Measurements from ENCODE around the gene LNPEP.
A peak's percentile ranks its signal among the peaks of the same experiment; 100 is the strongest.

Gene LNPEP

GRCh38 chr5:96963267-96963666 is 27.4 kb downstream of the LNPEP start:
- no peak for DNase-seq

- no peak for DNase-seq
Observed at GRCh38 chr5:96966801-96967200, 30.9 kb downstream of the LNPEP start.

- no peak for DNase-seq
Observed at GRCh38 chr5:96967400-96967799, 31.5 kb downstream of the LNPEP start.

GRCh38 chr5:96968074-96968473 is 32.2 kb downstream of the LNPEP start:
- no peak for DNase-seq

- DNase-seq: no peak
Observed at GRCh38 chr5:96968614-96969013, 32.7 kb downstream of the LNPEP start.

- no peak for DNase-seq
Observed at GRCh38 chr5:96969366-96969765, 33.5 kb downstream of the LNPEP start.

GRCh38 chr5:96972599-96973334 is 36.9 kb downstream of the LNPEP start:
- DNase-seq: no peak

- DNase-seq: no peak
Observed at GRCh38 chr5:96973532-96974401, 37.9 kb downstream of the LNPEP start.

- DNase-seq: no peak
Observed at GRCh38 chr5:96975656-96976055, 39.8 kb downstream of the LNPEP start.

GRCh38 chr5:96977228-96977627 is 41.3 kb downstream of the LNPEP start:
- no peak for DNase-seq

- DNase-seq: no peak
Observed at GRCh38 chr5:96978812-96979449, 43.1 kb downstream of the LNPEP start.

GRCh38 chr5:96984506-96985192 is 48.8 kb downstream of the LNPEP start:
- no peak for DNase-seq

- no peak for DNase-seq
Observed at GRCh38 chr5:96986450-96986849, 50.6 kb downstream of the LNPEP start.

GRCh38 chr5:96990102-96990501 is 54.2 kb downstream of the LNPEP start:
- DNase-seq: no peak

GRCh38 chr5:96991708-96992107 is 55.8 kb downstream of the LNPEP start:
- DNase-seq: no peak

- no peak for DNase-seq
Observed at GRCh38 chr5:96993760-96994159, 57.9 kb downstream of the LNPEP start.

- DNase-seq: no peak
Observed at GRCh38 chr5:96994493-96994892, 58.6 kb downstream of the LNPEP start.

GRCh38 chr5:96995419-96995818 is 59.5 kb downstream of the LNPEP start:
- DNase-seq: no peak

- peak; percentile 28 for DNase-seq
Observed at GRCh38 chr5:96997265-96997859, 61.5 kb downstream of the LNPEP start.

GRCh38 chr5:96999856-97000255 is 64.0 kb downstream of the LNPEP start:
- no peak for DNase-seq

- no peak for DNase-seq
Observed at GRCh38 chr5:97000391-97000790, 64.5 kb downstream of the LNPEP start.

GRCh38 chr5:97002983-97003382 is 67.1 kb downstream of the LNPEP start:
- no peak for DNase-seq
